Breast epithelium (tissue), 4 donors: ENCODE measurements around the gene PPP2CA. TPM values are rescaled to one million over a fixed set of nuclear protein-coding genes. Genes with fewer than 3 reads are reported as not detected.
"Not testable (repeated sequence)": the region's sequence is repeated elsewhere in the genome, so short reads cannot be mapped to it uniquely, and the experiment has no call there.

Experiments
- DNase-seq, 2 donors: peaks; one replicate each; pipeline ENCODE4 v3.0.0-alpha.2; 2019; ENCODE audit warnings: low spot score in 2 of 2
- H3K27ac ChIP-seq, 2 donors: fragments of 200-600 bp; sonication (generic) in 1 of 2; one replicate each; pipeline ENCODE4 v1.5.1; 2016 to 2019; ENCODE audit warnings: mild to moderate bottlenecking in 1 of 2
- H3K27me3 ChIP-seq, 2 donors: fragments of 200-600 bp; sonication (generic) in 1 of 2; one replicate each; pipeline versions ENCODE4 v1.5.1 to v1.6.0; 2017 to 2019; ENCODE audit warnings: control low read depth in 1 of 2, mild to moderate bottlenecking in 1 of 2
- H3K36me3 ChIP-seq: fragments of 200-600 bp; one replicate; pipeline ENCODE4 v1.5.1; 2019
- H3K4me1 ChIP-seq, 2 donors: fragments of 200-600 bp; sonication (generic); one replicate each; pipeline ENCODE4 v1.5.1; 2016 to 2019; ENCODE audit warnings: control low read depth in 1 of 2
- H3K4me3 ChIP-seq, 3 donors: fragments of 200-600 bp; sonication (generic); 1 replicate in 2 of 3; 2 replicates in 1 of 3; pipeline ENCODE4 v1.5.1; 2016 to 2019; ENCODE audit warnings: mild to moderate bottlenecking in 3 of 3, moderate library complexity in 2 of 3
- H3K9me3 ChIP-seq, 2 donors: fragments of 200-600 bp; sonication (generic) in 1 of 2; one replicate each; pipeline ENCODE4 v1.5.1; 2016 to 2019; ENCODE audit warnings: control low read depth in 1 of 2
- CTCF ChIP-seq, 3 donors: fragments of 450-650 bp; IDR thresholded peaks; one replicate each; pipeline ENCODE4 v1.5.1; 2016 to 2017; ENCODE audit warnings: antibody characterized with exemption in 3 of 3, mild to moderate bottlenecking in 3 of 3, moderate library complexity in 3 of 3
- POLR2A ChIP-seq: fragments of 450-650 bp; IDR thresholded peaks from one replicate; pipeline ENCODE4 v1.6.1; 2016; ENCODE audit warnings: antibody characterized with exemption, mild to moderate bottlenecking, moderate library complexity
- POLR2AphosphoS5 ChIP-seq, 3 donors: sonication (generic); formaldehyde crosslinking; IDR thresholded peaks; one replicate each; pipeline ENCODE4 v1.6.1; 2017; ENCODE audit warnings: antibody characterized with exemption in 3 of 3
- intact Hi-C: fragments of 100-400 bp; cut with DNase I; formaldehyde crosslinking; loops from one replicate; pipeline ENCODE4 v1.15.1; 2023; ENCODE audit warnings: low total_unique reads
- total RNA-seq, 3 donors: library from RNA; depleted of rRNA; stranded (reverse); fragments of >200 nt; gene quantifications; one replicate each; pipeline ENCODE4 v1.1.0, GENCODE V29; 2016

Gene PPP2CA
- total RNA-seq, 3 donors from 2014 or later, result 101 to 152 (median 121) TPM

GRCh38 chr5:134162592-134162991 is 63.3 kb downstream of the PPP2CA start:
- DNase-seq, result no peak
- Histone ChIP-seq H3K36me3 (peaks cover 4% of the 10 kb centered on the region), H3K4me1 (no peaks in the 10 kb centered on the region), H3K27me3 (no peaks in the 10 kb centered on the region), H3K9me3 (no peaks in the 10 kb centered on the region), H3K27ac (no peak overlapping the region), H3K4me3 (no peak overlapping the region)
- TF ChIP-seq CTCF (IDR thresholded peaks at IDR 0.05), result no peak
- TF ChIP-seq POLR2A, result no peak
- TF ChIP-seq POLR2AphosphoS5 (IDR thresholded peaks at IDR 0.05), result no peak
- intact Hi-C loops, result no loop called here

GRCh38 chr5:134161513-134162395 is 64.1 kb downstream of the PPP2CA start:
- Histone ChIP-seq H3K36me3 (peaks cover 4% of the 10 kb centered on the region), H3K4me1 (no peaks in the 10 kb centered on the region), H3K4me3 (no peak overlapping the region), H3K9me3 (no peaks in the 10 kb centered on the region), H3K27ac (peak overlapping the region in 1 of 2 donors; percentile 6), H3K27me3 (no peaks in the 10 kb centered on the region)
- intact Hi-C loops, result no loop called here
- no peak for DNase-seq
- TF ChIP-seq CTCF (IDR thresholded peaks at IDR 0.05) (no peak), POLR2A (no peak), POLR2AphosphoS5 (IDR thresholded peaks at IDR 0.05) (no peak)

- no peaks in the 10 kb centered on the region for H3K9me3 ChIP-seq
- intact Hi-C loops, result no loop called here
- peaks cover 4 to 12% of the 10 kb centered on the region in 2 donors for H3K4me1 ChIP-seq
- DNase-seq, result no peak
- H3K27ac ChIP-seq, result no peak overlapping the region
- H3K4me3 ChIP-seq, result no peak overlapping the region
- H3K36me3 ChIP-seq, result no peaks in the 10 kb centered on the region
- TF ChIP-seq POLR2AphosphoS5 (IDR thresholded peaks at IDR 0.05), result no peak
- no peak for TF ChIP-seq CTCF (IDR thresholded peaks at IDR 0.05)
- TF ChIP-seq POLR2A, result no peak
- H3K27me3 ChIP-seq, result no peaks in the 10 kb centered on the region
Observed at GRCh38 chr5:134153657-134154056, 72.2 kb downstream of the PPP2CA start.

- DNase-seq, result no peak
- H3K36me3 ChIP-seq, result no peaks in the 10 kb centered on the region
Observed at GRCh38 chr5:134153241-134153640, 72.6 kb downstream of the PPP2CA start.

GRCh38 chr5:134152173-134152832 is 73.6 kb downstream of the PPP2CA start:
- H3K36me3 ChIP-seq, H3K27me3 ChIP-seq: not testable (repeated sequence)
- peak overlapping the region in 1 of 2 donors; percentile 90 for H3K27ac ChIP-seq

More at GRCh38 chr5:134153241-134153640, 72.6 kb downstream of the PPP2CA start:
- Histone ChIP-seq H3K27me3 (no peaks in the 10 kb centered on the region), H3K4me1 (peaks cover 4 to 12% of the 10 kb centered on the region in 2 donors), H3K4me3 (no peak overlapping the region), H3K9me3 (no peaks in the 10 kb centered on the region), H3K27ac (no peak overlapping the region)
- intact Hi-C loops, result no loop called here
- TF ChIP-seq POLR2AphosphoS5 (IDR thresholded peaks at IDR 0.05) (no peak), POLR2A (no peak), CTCF (IDR thresholded peaks at IDR 0.05) (no peak)

More at GRCh38 chr5:134152173-134152832, 73.6 kb downstream of the PPP2CA start:
- H3K9me3 ChIP-seq, H3K4me3 ChIP-seq, DNase-seq, intact Hi-C loops: not testable (repeated sequence)
- peaks cover 4 to 12% of the 10 kb centered on the region in 2 donors for H3K4me1 ChIP-seq
